ENCODE data around the gene ANTXRL. TPM values are rescaled to one million over a fixed set of nuclear protein-coding genes. Genes with fewer than 3 reads are reported as not detected.
"Not testable (repeated sequence)": the region's sequence is repeated elsewhere in the genome, so short reads cannot be mapped to it uniquely, and the experiment has no call there.

The ANTXRL gene
- total and polyA plus RNA-seq, 10 of the 15 experiments (the other 5 are each of a cell fraction or from before 2014, with no cell fraction given): not detected

- WGBS (ENCODE audit: insufficient coverage, insufficient replicate concordance, low lambda C conversion rate, missing lambda C conversion rate): no CpG with 5 or more reads among the region's 1 CpG
- SMC1A ChIA-PET (ENCODE audit: uncharacterized antibody, unreplicated experiment); intact Hi-C loops (cut with micrococcal nuclease; ENCODE audit: unreplicated experiment): not testable (repeated sequence)
Measured at GRCh38 chr10:46377022-46377421, 90.2 kb downstream of the ANTXRL start.

DNA sequence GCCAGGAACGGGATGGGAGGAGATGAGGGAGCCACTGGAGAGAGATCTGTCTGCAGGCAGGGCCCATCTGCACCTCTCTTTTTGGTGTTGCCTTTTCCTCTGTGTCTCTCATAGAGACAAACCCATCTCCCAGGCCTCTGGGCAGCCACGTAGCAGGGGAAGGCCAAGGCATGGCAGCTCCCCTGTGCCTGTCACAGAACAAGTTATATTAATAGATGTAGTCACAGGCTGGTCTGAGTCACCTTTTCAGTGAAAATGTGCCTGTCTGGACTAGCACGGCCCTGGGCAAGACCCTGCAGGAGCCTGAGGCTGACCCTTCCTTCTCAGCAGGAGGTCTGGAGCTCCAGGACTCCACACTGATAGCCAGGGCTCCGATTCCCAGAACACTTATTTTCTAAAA, 90.9 kb downstream of the ANTXRL start:
- H3K4me3 ChIP-seq; H3K36me3 ChIP-seq (ENCODE audit: control insufficient read depth in 2 of 2, insufficient read depth in 2 of 2, low read length in 1 of 2); H3K79me2 ChIP-seq (ENCODE audit: control insufficient read depth, insufficient read depth, low read length); SMC1A ChIA-PET (ENCODE audit: uncharacterized antibody, unreplicated experiment); DNase-seq (ENCODE audit: low read depth, low spot score); H3K9ac ChIP-seq (ENCODE audit: control insufficient read depth, insufficient read depth, low read length); H3K27me3 ChIP-seq (replicated peaks in 1 of 2; ENCODE audit: control insufficient read depth in 2 of 2, insufficient read depth in 2 of 2, low read length in 1 of 2); H3K9me3 ChIP-seq (replicated peaks; ENCODE audit: control insufficient read depth, insufficient read depth, low read length); ATAC-seq; H3K4me1 ChIP-seq (ENCODE audit: control insufficient read depth, insufficient read depth, low read length); BruUV-seq (replicated peaks); H3K4me2 ChIP-seq (ENCODE audit: control insufficient read depth, insufficient read depth); CTCF ChIA-PET; POLR2A ChIA-PET; intact Hi-C loops (cut with micrococcal nuclease; ENCODE audit: unreplicated experiment); H2AFZ ChIP-seq (ENCODE audit: control insufficient read depth, low read depth, low read length); H4K20me1 ChIP-seq (ENCODE audit: control insufficient read depth, insufficient read depth); in situ Hi-C loops (cut with MboI); RAD21 ChIA-PET (ENCODE audit: unreplicated experiment); H3K27ac ChIP-seq (ENCODE audit: control insufficient read depth, insufficient read depth); FAIRE-seq: not testable (repeated sequence)
- no CpG with 5 or more reads among the region's 4 CpGs for WGBS (ENCODE audit: insufficient coverage, insufficient replicate concordance, low lambda C conversion rate, missing lambda C conversion rate)

More at GRCh38 chr10:46377022-46377421, 90.2 kb downstream of the ANTXRL start:
- H3K9me3 ChIP-seq (replicated peaks; ENCODE audit: control insufficient read depth, insufficient read depth, low read length); POLR2A ChIA-PET; FAIRE-seq; H4K20me1 ChIP-seq (ENCODE audit: control insufficient read depth, insufficient read depth); H2AFZ ChIP-seq (ENCODE audit: control insufficient read depth, low read depth, low read length); DNase-seq (ENCODE audit: low read depth, low spot score); H3K9ac ChIP-seq (ENCODE audit: control insufficient read depth, insufficient read depth, low read length); H3K4me3 ChIP-seq; H3K27me3 ChIP-seq (replicated peaks in 1 of 2; ENCODE audit: control insufficient read depth in 2 of 2, insufficient read depth in 2 of 2, low read length in 1 of 2); H3K36me3 ChIP-seq (ENCODE audit: control insufficient read depth in 2 of 2, insufficient read depth in 2 of 2, low read length in 1 of 2); H3K27ac ChIP-seq (ENCODE audit: control insufficient read depth, insufficient read depth); H3K4me2 ChIP-seq (ENCODE audit: control insufficient read depth, insufficient read depth); in situ Hi-C loops (cut with MboI); H3K79me2 ChIP-seq (ENCODE audit: control insufficient read depth, insufficient read depth, low read length); ATAC-seq; BruUV-seq (replicated peaks); CTCF ChIA-PET; RAD21 ChIA-PET (ENCODE audit: unreplicated experiment); H3K4me1 ChIP-seq (ENCODE audit: control insufficient read depth, insufficient read depth, low read length): not testable (repeated sequence)

DNA sequence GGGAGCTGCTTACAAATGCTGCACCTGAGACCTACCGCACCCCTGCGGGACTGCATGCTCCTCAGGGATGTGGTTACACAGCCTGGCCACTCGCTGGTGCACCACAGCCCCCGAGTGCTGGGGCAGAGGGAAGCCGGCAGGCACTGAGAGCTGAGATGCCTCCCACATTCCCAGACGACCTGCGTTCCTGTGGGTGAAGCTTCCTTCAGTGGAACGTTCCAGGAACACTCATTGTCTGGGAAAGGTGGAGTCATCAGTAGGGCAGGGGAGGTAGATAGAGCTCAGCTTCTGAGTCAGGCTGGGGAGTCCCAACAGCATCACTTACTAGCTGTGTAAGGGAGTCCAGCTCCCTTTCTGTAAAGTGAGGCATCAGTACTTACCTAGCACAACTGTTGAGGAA, 91.3 kb downstream of the ANTXRL start:
- H3K9me3 ChIP-seq (replicated peaks; ENCODE audit: control insufficient read depth, insufficient read depth, low read length); H4K20me1 ChIP-seq (ENCODE audit: control insufficient read depth, insufficient read depth); H3K4me3 ChIP-seq; in situ Hi-C loops (cut with MboI); H3K27ac ChIP-seq (ENCODE audit: control insufficient read depth, insufficient read depth); DNase-seq (ENCODE audit: low read depth, low spot score); CTCF ChIA-PET; FAIRE-seq; RAD21 ChIA-PET (ENCODE audit: unreplicated experiment); H3K36me3 ChIP-seq (ENCODE audit: control insufficient read depth in 2 of 2, insufficient read depth in 2 of 2, low read length in 1 of 2); H3K4me2 ChIP-seq (ENCODE audit: control insufficient read depth, insufficient read depth); ATAC-seq; H3K4me1 ChIP-seq (ENCODE audit: control insufficient read depth, insufficient read depth, low read length); H3K9ac ChIP-seq (ENCODE audit: control insufficient read depth, insufficient read depth, low read length); POLR2A ChIA-PET; H2AFZ ChIP-seq (ENCODE audit: control insufficient read depth, low read depth, low read length); intact Hi-C loops (cut with micrococcal nuclease; ENCODE audit: unreplicated experiment); H3K27me3 ChIP-seq (replicated peaks in 1 of 2; ENCODE audit: control insufficient read depth in 2 of 2, insufficient read depth in 2 of 2, low read length in 1 of 2); BruUV-seq (replicated peaks); SMC1A ChIA-PET (ENCODE audit: uncharacterized antibody, unreplicated experiment); H3K79me2 ChIP-seq (ENCODE audit: control insufficient read depth, insufficient read depth, low read length): not testable (repeated sequence)
- no CpG with 5 or more reads among the region's 8 CpGs for WGBS (ENCODE audit: insufficient coverage, insufficient replicate concordance, low lambda C conversion rate, missing lambda C conversion rate)

- POLR2A ChIA-PET; H3K79me2 ChIP-seq (ENCODE audit: control insufficient read depth, insufficient read depth, low read length); H3K4me1 ChIP-seq (ENCODE audit: control insufficient read depth, insufficient read depth, low read length); ATAC-seq; H2AFZ ChIP-seq (ENCODE audit: control insufficient read depth, low read depth, low read length); H3K4me3 ChIP-seq; SMC1A ChIA-PET (ENCODE audit: uncharacterized antibody, unreplicated experiment); intact Hi-C loops (cut with micrococcal nuclease; ENCODE audit: unreplicated experiment); H3K36me3 ChIP-seq (ENCODE audit: control insufficient read depth in 2 of 2, insufficient read depth in 2 of 2, low read length in 1 of 2); H3K9me3 ChIP-seq (replicated peaks; ENCODE audit: control insufficient read depth, insufficient read depth, low read length); H4K20me1 ChIP-seq (ENCODE audit: control insufficient read depth, insufficient read depth); H3K27ac ChIP-seq (ENCODE audit: control insufficient read depth, insufficient read depth); BruUV-seq (replicated peaks); in situ Hi-C loops (cut with MboI); RAD21 ChIA-PET (ENCODE audit: unreplicated experiment); CTCF ChIA-PET; FAIRE-seq; H3K4me2 ChIP-seq (ENCODE audit: control insufficient read depth, insufficient read depth); H3K27me3 ChIP-seq (replicated peaks in 1 of 2; ENCODE audit: control insufficient read depth in 2 of 2, insufficient read depth in 2 of 2, low read length in 1 of 2); H3K9ac ChIP-seq (ENCODE audit: control insufficient read depth, insufficient read depth, low read length); DNase-seq (ENCODE audit: low read depth, low spot score): not testable (repeated sequence)
- WGBS (ENCODE audit: insufficient coverage, insufficient replicate concordance, low lambda C conversion rate, missing lambda C conversion rate): no CpG with 5 or more reads among the region's 5 CpGs
Measured at GRCh38 chr10:46379233-46379848, 92.5 kb downstream of the ANTXRL start.
